ENCODE data around the gene HS3ST6. TPM values are rescaled to one million over a fixed set of nuclear protein-coding genes. Genes with fewer than 3 reads are reported as not detected.
"Not testable (repeated sequence)": the region's sequence is repeated elsewhere in the genome, so short reads cannot be mapped to it uniquely, and the experiment has no call there.

HS3ST6 gene
- total RNA-seq, 3 donors from 2014 or later: 2.5 to 3.1 (median 2.6) TPM

- peak overlapping the region; percentile 80 for H3K4me3 ChIP-seq
- ATAC-seq (peak; percentile 34), DNase-seq (no peak)
- peaks cover 2% of the 10 kb centered on the region for H3K36me3 ChIP-seq (ENCODE audit: low read depth)
- H3K4me1 ChIP-seq (ENCODE audit: low read depth): peaks cover 26% of the 10 kb centered on the region
- H3K9me3 ChIP-seq: no peaks in the 10 kb centered on the region
- TF ChIP-seq CTCF (IDR thresholded peaks at IDR 0.05): no peak
- intact Hi-C loops (cut with DNase I, micrococcal nuclease): no loop called here
Observed at GRCh38 chr16:1963806-1964505, 45.7 kb upstream of the HS3ST6 start.

GRCh38 chr16:1962161-1963153 is 44.2 kb upstream of the HS3ST6 start:
- H3K36me3 ChIP-seq (ENCODE audit: low read depth); intact Hi-C loops (cut with DNase I, micrococcal nuclease); ATAC-seq; H3K4me3 ChIP-seq; H3K9me3 ChIP-seq: not testable (repeated sequence)
- H3K4me1 ChIP-seq (ENCODE audit: low read depth): peaks cover 30% of the 10 kb centered on the region
- peak in 1 of 3 donors; percentile 48 for DNase-seq

GRCh38 chr16:1961651-1962067 is 43.4 kb upstream of the HS3ST6 start:
- intact Hi-C loops (cut with DNase I, micrococcal nuclease): no loop called here
- no peak for ATAC-seq
- peak in 2 of 3 donors; percentile 30 to 46 for DNase-seq
- Histone ChIP-seq H3K9me3 (no peaks in the 10 kb centered on the region), H3K4me1 (ENCODE audit: low read depth) (peaks cover 30% of the 10 kb centered on the region), H3K4me3 (no peak overlapping the region), H3K36me3 (ENCODE audit: low read depth) (peaks cover 2% of the 10 kb centered on the region)
- TF ChIP-seq CTCF (IDR thresholded peaks at IDR 0.05): no peak

DNA sequence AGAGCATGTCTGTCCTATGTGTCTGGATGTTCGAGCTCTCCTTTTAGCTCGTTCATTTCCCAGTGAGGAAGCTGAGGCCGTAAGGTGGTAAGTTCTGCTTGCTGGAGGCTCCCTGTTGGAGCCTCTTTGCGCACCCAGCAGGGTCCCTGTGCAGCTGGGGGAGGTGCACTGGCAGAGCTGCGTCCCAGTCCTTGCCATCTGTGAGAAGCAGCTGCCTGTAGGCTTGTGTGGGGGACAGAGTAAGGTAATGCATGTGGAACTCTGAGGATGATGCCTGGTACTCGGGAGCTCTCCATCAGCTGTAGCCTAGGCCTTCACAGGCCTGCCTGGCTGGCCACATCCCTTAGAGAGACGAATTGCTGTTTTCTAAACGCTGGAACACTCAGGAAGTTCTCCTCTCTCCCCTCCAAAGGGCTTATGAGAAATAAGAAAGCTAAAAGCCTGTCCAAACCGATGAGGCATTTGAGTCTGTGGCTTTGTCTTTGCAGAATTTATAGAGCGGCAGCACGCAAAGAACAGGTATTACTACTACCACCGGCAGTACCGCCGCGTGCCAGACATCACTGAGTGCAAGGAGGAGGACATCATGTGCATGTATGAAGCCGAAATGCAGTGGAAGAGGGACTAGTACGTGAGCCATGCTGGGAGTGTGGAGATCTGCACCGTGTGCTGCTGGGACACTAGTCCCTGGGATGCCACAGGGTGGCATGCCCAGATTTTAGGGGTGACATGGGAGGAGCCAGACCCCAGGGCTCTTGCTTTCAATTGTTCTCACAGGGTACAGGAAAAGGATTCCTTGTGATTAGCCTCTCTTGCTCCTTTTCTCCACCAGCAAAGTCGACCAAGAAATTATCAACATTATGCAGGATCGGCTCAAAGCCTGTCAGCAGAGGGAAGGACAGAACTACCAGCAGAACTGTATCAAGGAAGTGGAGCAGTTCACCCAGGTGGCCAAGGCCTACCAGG is 42.7 kb upstream of the HS3ST6 start:
- intact Hi-C loops (cut with DNase I, micrococcal nuclease): no loop called here
- H3K4me3 ChIP-seq: no peak overlapping the region
- peaks cover 27% of the 10 kb centered on the region for H3K4me1 ChIP-seq (ENCODE audit: low read depth)
- TF ChIP-seq CTCF (IDR thresholded peaks at IDR 0.05): no peak
- DNase-seq (peak in 2 of 3 donors; percentile 35 to 50), ATAC-seq (no peak)
- H3K9me3 ChIP-seq: no peaks in the 10 kb centered on the region
- peaks cover 2% of the 10 kb centered on the region for H3K36me3 ChIP-seq (ENCODE audit: low read depth)

DNA sequence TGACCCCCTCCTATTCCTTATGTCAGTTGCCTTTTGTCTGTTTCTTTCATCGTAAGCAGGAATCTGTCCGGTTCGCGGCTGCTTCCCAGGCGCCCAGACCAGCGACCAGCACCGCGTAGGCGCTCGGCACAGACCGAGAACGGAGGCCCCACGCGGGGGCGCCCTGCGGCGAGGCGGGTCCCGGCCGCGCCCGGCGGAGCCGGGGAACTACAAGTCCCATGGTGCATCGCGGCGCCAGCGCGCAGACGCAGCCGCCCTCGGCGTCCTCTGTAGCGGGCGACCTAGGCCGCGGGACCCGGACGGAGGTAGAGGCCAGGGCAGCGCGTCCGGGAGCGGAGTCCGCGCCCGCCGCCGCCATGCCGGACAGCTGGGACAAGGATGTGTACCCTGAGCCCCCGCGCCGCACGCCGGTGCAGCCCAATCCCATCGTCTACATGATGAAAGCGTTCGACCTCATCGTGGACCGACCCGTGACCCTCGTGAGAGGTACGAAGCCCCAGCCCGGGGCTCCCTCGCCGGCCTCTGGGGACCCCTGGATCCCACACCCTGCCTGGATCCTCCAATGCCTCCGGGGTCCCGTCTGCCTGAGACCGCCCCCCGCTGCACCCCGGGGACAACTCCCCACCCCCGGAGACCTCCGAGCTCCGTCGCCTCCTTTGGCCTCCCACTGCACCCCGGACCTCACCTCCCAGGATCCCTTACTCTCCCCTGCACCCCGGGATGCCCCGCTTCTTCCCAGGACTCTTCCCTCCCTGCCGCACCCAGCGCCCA is 41.2 kb upstream of the HS3ST6 start, which contains the start of gene NDUFB10:
NDUFB10 (plus strand) TSS at position 270 of the 771 bp plus-strand sequence; CDS start at position 357, 87 bp downstream.
- peaks cover 22% of the 10 kb centered on the region for H3K4me1 ChIP-seq (ENCODE audit: low read depth)
- peak; percentile 61 for TF ChIP-seq CTCF (IDR thresholded peaks at IDR 0.05)
- peak; percentile 95 for ATAC-seq
- no peaks in the 10 kb centered on the region for H3K9me3 ChIP-seq
- peak; percentile 95 to 97 (median 95) for DNase-seq
- H3K4me3 ChIP-seq: peak within 1 kb of the TSS; percentile 94
- H3K36me3 ChIP-seq (ENCODE audit: low read depth): peaks cover 2% of the 10 kb centered on the region
- intact Hi-C loops (cut with DNase I, micrococcal nuclease): no loop called here
